Measurements from ENCODE around the gene ADGRG3.

The ADGRG3 gene

DNA sequence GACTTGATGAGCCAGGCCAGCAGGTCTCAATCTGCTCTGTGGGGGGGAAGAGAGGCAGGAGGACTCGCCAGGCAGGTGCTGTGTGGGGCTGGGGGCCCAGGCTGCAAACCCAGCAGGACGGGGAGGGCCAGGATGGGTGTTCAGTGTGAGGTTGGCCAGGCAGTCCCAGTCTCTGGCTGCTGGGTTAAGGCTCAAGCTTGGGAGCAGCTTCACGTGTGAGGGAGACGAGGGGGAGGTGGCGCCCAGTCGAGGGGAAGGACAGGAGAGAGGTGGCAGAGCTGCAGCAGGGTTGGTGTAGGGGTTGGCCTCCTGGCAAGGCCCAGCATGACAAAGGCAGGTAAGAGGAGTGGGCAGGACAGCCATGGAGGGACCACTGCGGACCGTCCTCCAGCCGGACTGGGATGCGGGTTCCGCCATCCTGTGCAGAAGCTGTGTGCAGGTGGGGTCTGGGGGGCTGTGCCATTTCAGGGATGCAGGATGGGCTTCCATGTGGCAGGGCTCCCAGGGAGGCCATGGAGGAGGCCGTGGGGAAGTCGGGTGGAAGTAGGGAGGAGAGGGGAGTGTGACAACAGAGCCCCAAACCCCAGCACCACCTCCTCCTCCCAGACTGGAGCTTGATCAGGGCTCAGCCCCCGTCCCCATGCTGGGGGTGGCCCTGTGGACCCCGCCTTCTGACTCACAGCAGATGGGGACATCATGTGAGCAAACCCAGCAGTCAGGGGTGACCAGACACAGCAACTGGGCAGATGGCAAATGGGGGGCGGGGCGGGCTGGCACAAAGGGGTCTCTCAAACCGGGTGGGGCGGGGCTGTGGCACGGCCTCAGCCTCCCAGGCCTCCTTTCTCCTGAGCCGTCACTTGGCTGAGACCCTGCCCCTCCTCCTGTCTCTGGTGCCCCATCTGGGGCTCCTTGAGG, 36.9 kb upstream of the ADGRG3 start:
- DNase-seq, result no peak

GRCh38 chr16:57632568-57632967, 35.5 kb upstream of the ADGRG3 start:
- no peak for DNase-seq

- DNase-seq, result no peak
Observed at GRCh38 chr16:57633383-57634064, 34.6 kb upstream of the ADGRG3 start.

- DNase-seq, result no peak
Observed at GRCh38 chr16:57634171-57634570, 33.9 kb upstream of the ADGRG3 start.

GRCh38 chr16:57635266-57636097, 32.6 kb upstream of the ADGRG3 start:
- no peak for DNase-seq

DNA sequence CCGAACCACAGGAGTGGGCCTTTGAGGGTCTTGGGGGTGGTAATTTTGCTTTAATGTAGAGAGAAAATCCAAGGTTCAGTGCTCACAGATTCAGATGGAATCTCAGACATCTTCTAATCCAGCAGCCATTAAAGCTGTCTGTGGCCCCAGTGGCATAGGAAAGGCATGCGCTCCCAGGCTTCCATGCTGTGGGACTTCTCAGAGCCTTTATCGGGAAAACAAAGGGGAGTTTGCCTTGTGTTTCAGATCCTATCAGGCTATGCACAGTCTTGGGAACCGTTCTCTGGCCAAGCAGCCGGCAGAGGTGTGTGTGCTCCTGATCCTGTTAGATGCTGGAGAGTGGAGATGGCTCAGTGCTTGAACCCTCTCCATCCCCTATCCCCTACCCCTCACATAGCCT, 31.9 kb upstream of the ADGRG3 start:
- DNase-seq, result no peak

- DNase-seq, result no peak
Observed at GRCh38 chr16:57637020-57637419, 31.1 kb upstream of the ADGRG3 start.

DNA sequence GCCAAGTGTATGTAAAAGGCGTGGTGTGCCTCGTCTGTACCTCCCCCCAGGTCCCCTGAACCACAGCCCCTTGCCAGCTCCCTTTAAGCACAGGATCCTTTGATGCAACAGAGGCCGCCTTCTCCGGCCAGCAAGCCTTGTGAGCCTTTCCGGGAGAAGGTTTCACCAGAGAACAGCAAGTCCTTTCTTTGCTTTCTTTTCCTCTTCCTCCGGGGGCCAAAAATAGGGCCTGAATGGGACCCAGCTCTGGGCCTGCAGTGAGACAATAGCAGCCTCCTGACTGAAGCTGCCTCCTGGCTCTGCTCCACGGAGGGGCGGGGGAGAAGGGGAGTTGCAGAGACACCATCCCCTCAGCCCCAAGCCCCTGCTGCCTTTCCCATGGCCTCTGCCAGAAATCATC, 30.7 kb upstream of the ADGRG3 start:
- DNase-seq, result no peak

GRCh38 chr16:57637965-57638364, 30.1 kb upstream of the ADGRG3 start:
- DNase-seq, result no peak

GRCh38 chr16:57638381-57638780, 29.7 kb upstream of the ADGRG3 start:
- DNase-seq, result no peak

GRCh38 chr16:57639172-57639887, 28.8 kb upstream of the ADGRG3 start:
- no peak for DNase-seq

DNA sequence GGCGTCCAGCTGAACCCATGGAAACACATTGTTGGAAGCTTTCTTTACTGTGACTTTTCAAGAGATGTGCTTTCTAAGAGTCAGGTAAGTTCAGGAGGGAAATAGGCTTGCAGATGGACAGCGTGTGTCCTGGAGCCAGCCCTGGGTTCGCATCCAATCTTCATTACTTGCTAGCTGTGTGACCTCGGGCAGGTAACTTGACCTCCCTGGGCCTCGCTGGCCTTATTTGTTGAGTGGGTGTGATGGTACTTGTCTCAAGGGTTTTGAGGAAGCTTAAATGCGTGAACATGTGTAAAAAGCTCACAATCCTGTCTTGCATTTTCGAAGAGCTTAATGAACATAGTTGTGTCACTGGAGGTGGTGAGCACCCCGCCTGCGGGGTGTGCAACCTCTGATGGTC, 27.9 kb upstream of the ADGRG3 start:
- DNase-seq, result no peak

GRCh38 chr16:57640612-57641011, 27.5 kb upstream of the ADGRG3 start:
- no peak for DNase-seq

DNA sequence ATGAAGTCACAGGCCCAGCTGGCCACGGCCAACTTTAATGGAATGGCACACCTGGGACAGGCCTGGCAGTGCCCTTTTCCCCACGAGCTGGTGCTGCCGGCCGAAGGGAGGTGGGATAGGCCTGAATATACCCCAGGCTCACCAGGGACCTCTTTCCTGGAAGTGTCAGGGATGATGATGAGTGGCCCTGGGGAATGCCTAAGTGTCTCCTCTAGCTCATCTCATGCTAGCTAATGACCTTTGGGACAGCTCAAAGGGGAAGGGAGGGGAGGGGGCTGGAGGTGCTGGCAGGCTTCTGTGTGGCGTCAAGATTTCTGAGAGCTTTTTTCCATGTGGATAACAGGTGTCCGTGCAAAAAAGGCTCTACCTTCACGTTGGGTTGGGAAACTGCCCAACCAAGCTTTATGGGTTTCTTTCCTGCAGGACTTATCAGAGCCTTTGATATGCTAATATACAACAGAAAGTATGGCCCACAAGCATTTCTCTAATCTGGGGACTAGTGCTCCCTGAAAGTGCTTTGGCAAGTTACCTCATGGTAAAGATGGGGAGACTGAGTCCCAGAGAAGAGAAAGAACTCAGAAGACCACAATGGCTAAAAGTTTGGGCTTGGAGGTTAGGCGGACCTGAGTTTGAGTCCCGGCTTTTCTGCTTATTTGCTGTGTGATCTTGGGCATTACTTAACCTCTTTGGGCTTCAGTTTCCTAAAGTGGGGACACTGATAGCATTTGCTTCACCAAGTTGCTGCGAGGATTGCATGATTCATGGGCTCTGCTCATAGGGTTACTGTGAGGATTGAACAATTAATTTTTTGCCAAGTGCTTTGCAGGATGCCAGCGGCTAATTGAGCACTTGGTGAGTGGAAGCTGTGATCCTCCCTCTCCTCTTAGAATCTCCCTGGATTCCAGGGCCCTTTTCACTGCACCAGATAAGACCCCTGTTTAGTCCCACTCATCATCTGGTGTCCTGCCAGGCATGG, 25.7 kb upstream of the ADGRG3 start:
- DNase-seq, result no peak

DNA sequence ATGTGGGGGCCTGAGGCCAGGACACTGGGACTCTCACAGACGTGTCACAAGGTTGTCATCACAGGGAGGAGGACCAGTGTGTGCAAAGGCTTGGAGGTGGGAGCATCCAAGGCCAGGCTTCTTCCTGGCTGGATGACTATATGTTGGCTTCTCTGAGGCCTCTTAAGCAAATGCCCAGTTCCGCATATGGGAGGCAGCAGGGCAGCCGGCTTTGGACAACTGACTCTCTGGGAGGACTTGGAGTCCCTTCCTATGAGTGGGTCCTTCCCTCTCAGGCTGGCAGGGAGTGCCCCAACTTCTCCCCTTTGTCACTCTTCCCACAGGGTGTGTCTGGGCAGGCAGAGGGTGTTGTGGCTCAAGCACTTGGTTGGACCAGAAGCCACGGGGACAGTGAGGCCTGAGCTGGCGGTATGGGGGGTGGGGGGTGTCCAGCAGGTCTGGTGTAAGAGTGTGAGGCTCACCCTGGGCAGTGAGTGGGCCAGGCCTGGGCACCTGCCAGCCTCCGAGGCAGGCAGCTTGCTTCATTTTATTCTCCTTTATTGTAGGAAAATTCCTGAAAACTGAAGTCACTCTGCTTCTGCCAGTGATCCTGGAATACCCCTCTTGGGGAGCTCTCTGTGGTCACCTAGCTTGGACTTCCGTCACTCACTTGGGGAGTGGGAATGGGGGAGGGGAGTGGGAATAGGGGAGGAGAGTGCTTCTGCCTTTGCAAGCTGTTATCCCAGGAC, 24.8 kb upstream of the ADGRG3 start:
- DNase-seq, result no peak

DNA sequence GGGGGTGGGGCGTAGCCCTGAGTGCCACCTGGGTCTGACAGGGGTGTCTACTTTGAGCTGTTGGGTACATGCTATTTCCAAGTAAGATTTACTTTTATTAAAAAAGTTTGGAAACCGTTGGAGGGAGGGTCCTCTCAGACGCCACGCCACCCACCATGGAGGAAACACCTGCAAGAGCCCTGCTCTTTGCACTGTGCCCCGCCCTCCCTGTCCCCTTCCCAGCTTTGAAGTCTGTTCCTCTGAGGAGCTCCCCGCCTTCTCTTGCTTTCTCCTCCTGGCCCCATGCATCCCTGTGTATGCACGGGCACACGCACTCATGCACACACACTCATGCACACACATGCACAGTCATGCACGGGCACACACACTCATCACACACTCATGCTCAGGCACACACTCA, 24.2 kb upstream of the ADGRG3 start:
- DNase-seq, result peak; percentile 80

- DNase-seq, result no peak
Observed at GRCh38 chr16:57644383-57645014, 23.6 kb upstream of the ADGRG3 start.

GRCh38 chr16:57645169-57645568, 22.9 kb upstream of the ADGRG3 start:
- DNase-seq, result no peak

DNA sequence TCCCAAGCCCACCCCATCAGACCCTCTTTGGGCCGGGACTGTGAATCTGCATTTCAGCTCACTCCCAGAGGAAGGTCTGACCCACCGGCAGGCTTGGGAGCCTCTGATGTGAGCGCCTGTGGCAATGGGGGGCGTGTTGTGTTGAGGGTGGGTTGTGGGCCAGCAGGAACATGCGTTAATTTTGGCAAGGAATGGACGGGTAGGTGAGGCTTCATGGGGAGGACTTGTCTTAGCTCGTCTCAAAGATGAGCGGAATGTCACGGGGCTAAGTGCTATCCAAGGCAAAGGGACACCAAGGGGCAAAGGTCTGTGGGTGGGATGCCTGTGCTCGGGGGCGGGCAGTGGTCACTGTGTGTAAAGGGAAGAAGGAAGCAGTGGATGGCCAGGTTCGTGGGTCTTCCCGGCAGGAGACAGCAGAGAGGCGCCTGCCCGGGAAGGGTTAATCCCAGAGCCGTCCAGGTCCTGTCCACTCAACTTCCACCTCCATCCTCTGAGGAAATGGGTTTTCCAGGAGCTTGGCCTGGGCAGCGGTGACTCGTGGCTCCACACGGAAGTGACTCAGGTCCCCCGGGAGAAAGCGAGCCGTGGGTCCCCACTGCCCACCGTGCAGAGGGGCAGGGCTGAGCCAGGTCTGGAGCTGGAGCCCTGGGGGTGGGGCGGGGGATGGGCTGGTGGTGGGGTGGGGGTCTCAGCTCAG, 22.3 kb upstream of the ADGRG3 start:
- no peak for DNase-seq
